CD4-positive, alpha-beta T cell treated with Interleukin-17A for 4 hours (primary cell): ENCODE data around the gene CDSN.
"Not testable (repeated sequence)": the region's sequence is repeated elsewhere in the genome, so short reads cannot be mapped to it uniquely, and the experiment has no call there.

Experiments used
- DNase-seq: peaks from one replicate; pipeline ENCODE4 v3.0.0-alpha.2; 2020; ENCODE audit warnings: mixed read lengths

Gene CDSN

GRCh38 chr6:31083742-31084354 lies 36.4 kb downstream of the CDSN start:
- DNase-seq, result peak; percentile 54

DNA sequence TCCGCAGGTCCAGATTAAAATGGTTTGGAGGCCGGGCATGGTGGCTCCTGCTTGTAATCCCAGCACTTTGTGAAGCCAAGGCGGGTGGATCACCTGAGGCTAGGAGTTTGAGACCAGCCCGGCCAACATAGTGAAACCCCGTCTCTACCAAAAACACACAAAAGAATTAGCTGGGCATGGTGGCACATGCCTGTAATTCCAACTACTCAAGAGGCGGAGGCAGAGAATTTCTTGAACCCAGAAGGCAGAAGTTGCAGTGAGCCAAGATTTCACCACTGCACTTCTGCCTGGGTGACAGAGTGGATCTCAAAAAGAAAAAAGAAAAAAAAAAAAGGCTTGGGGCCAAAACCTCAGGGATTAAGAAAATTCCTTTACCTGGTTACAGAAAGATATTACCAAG lies 38.4 kb downstream of the CDSN start:
- DNase-seq, result no peak

DNA sequence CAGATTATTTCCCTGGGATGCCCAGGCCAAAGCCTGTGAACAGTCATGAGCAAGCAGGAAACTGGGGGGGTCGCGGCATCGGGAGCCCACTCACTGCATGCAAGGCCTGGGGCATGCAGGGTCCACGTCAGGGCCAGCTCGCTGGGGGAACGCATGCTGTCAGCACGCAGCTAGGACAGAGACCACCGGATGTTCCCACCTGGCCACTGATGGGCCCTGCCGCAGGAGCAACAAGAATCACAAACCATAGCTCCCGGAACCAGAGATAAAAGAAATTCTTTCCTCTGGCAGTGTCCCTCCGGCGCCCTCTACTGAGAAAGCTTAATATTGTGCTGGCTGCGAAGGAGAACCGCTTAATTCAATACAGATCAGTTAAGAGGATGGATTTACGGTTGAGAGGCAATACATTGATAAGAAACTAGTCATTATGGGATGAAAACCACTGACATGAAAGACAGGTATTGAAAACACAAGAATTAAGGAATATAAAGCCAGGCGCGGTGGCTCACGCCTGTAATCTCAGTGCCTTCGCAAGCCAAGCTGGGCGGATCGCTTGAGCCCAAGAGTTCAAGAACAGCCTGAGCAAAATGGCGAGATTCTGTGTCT lies 40.5 kb downstream of the CDSN start:
- DNase-seq, result peak; percentile 78

DNA sequence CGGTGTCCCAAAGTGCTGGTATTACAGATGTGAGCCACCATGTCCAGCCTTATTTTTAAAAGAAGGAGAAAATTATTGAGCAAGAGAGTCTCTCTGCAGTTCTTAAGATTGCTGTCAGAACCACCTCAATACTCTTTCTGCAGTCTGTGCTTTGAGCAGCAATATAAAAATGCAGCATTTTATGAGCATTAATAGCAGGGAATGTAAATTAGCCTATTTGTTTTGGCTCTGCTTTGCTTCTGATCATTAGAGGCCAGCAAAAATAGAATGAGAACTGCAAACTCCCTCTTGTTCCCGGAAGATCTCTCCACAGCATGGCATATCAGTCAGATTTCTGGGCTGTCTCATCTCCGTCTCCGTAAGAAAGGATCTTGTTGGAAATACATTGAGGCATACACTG lies 43.6 kb downstream of the CDSN start:
- no peak for DNase-seq

- no peak for DNase-seq
These were observed 44.7 kb downstream of the CDSN start for GRCh38 chr6:31075528-31075927.

DNA sequence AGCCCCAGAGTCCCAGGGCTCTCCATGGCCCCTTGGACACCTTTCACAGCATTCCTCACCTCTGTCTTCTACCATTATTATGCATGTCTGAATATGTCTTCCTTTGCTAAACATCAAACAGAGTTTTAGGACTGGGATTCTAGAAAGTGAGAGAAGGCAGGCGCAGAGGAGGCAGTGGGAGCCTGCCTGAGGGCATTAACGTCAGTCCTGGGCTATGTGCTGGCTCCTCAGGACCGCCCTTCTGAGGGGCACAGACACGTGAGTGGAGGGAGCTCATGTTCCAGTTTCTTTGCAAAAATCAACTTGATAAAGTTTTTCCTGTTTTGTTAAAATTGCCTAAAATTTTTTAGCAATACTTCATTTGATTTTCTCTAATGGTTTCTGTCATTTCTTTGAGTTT lies 45.8 kb downstream of the CDSN start:
- DNase-seq, result no peak

DNA sequence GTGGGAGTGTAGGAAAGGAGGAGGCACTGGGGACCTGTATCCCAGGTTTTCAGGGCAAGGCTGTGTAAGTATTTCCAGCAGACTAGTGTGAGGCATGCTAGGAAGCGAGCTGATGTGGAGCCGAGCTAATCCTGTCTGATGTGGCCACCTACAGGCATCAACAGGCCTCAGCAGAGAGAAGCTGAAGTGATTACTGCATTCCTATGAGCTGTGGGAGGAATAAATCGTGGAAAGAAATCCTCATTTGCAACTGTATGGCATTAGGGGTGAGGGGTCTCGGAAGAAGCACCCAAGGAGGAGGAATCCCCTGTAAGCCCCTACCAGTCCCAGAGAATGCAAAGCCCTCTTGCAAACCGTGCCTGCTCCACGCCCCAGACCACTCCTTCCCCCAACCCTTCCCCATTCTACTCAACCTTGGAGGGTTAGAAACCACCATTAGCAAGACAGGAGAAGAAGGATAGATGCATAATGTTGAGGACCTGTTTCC lies 49.5 kb downstream of the CDSN start:
- DNase-seq, result no peak

DNA sequence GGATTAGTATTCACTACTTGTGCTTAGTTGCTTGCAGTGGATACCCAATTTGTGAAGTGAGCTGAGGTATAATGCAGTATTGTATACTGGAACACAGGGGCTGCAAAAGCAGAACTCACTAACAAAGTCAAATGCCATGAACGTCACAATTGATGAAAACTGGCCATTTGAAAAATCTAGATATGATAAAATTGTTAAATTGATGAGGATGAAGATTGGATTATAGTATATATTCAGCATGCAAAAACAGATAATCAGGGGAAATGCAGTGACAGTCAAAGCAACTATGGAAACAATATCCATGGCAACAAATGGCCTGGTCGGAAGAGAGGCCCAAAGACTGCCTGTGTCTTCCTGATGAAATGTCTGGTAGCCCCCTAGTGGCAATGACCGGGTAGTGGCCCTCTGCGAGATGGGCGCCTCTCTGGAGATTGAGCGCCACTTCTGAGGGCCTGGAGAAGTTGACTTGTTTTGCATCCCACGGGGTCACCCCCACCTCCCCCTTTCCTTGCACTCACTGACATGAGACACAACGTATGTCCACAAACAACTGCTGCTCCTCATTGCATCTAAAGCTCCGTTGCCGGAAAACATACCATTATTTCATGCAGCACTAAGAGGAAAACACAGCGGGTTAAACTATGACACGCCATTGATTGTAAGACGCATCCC lies 51.4 kb downstream of the CDSN start:
- peak; percentile 79 for DNase-seq

- DNase-seq, result not testable (repeated sequence)
These were observed 52.2 kb downstream of the CDSN start for GRCh38 chr6:31067891-31068668.

DNA sequence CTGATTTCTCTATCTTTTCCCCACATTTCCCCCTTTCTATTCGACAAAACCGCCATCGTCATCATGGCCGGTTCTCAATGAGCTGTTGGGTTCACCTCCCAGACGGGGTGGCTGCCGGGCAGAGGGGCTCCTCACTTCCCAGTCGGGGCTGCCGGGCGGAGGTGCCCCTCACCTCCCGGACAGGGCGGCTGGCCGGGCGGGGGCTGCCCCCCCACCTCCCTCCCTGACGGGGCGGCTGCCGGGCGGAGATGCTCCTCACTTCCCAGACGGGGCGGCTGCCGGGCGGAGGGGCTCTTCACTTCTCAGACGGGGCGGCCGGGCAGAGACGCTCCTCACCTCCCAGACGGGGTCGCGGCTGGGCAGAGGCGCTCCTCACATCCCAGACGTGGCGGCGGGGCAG lies 53.2 kb downstream of the CDSN start:
- DNase-seq, result not testable (repeated sequence)

DNA sequence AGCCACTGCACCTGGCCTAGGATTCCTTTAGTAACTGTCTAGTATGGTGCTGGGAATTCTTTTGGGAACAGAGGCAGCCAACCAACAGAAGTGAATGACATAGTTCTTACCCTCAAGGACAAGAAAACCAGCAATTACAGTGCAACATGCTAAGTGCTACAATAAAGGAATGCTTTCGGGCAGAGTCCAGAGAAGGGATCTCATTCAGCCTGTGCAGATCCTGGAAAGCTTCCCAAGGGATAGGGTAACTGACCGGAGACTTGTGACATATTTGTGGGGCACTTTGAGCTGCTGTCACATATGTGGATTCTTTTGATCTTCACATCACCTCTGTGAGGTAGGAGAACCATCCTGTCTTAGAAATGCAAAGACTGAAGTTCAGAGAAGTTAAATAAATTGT lies 54.7 kb downstream of the CDSN start:
- no peak for DNase-seq
